ENCODE measurements around the gene ATP6V0D1.

The ATP6V0D1 gene

GRCh38 chr16:67400901-67401300 lies 80.1 kb downstream of the ATP6V0D1 start:
- DNase-seq = no peak

- peak; percentile 68 to 82 for DNase-seq
Observed at GRCh38 chr16:67399749-67400704, 80.9 kb downstream of the ATP6V0D1 start.

- DNase-seq = no peak
Observed at GRCh38 chr16:67399218-67399733, 81.7 kb downstream of the ATP6V0D1 start.

- DNase-seq = no peak
Observed at GRCh38 chr16:67398546-67399217, 82.3 kb downstream of the ATP6V0D1 start.

GRCh38 chr16:67397812-67398545 lies 83.0 kb downstream of the ATP6V0D1 start:
- DNase-seq = no peak

- DNase-seq = no peak
Observed at GRCh38 chr16:67397036-67397801, 83.7 kb downstream of the ATP6V0D1 start.

- peak; percentile 91 to 92 for DNase-seq
Observed at GRCh38 chr16:67396159-67397035, 84.6 kb downstream of the ATP6V0D1 start.

GRCh38 chr16:67395458-67396158 lies 85.3 kb downstream of the ATP6V0D1 start:
- DNase-seq = peak; percentile 87 to 92

GRCh38 chr16:67395105-67395457 lies 85.9 kb downstream of the ATP6V0D1 start:
- DNase-seq = no peak

GRCh38 chr16:67394155-67395104 lies 86.5 kb downstream of the ATP6V0D1 start:
- DNase-seq = no peak

GRCh38 chr16:67393788-67394154 lies 87.2 kb downstream of the ATP6V0D1 start:
- peak; percentile 19 to 24 for DNase-seq

- DNase-seq = peak; percentile 63 to 66
Observed at GRCh38 chr16:67393111-67393787, 87.7 kb downstream of the ATP6V0D1 start, which contains the start of gene TPPP3. TPPP3 (minus strand) TSS chr16:67393498; CDS start chr16:67391111, 2,387 bp downstream.

GRCh38 chr16:67392301-67393059 lies 88.5 kb downstream of the ATP6V0D1 start:
- no peak for DNase-seq

GRCh38 chr16:67391424-67392300 lies 89.3 kb downstream of the ATP6V0D1 start:
- DNase-seq = peak; percentile 15 to 64

- DNase-seq = no peak
Observed at GRCh38 chr16:67390816-67391423, 90.0 kb downstream of the ATP6V0D1 start.
